NCI-H460 (cell line): Measurements from ENCODE around the gene UBLCP1. TPM values are rescaled to one million over a fixed set of nuclear protein-coding genes. Genes with fewer than 3 reads are reported as not detected.
"Not testable (repeated sequence)": the region's sequence is repeated elsewhere in the genome, so short reads cannot be mapped to it uniquely, and the experiment has no call there.

Source experiments
- DNase-seq: peaks from one replicate; pipeline ENCODE4 v3.0.0-alpha.2; 2016; ENCODE audit warnings: low read depth; ENCODE audit errors: extremely low read depth
- total RNA-seq: library from RNA; depleted of rRNA; stranded (reverse); fragments of >200 nt; shearing (Covaris generic); gene quantifications from 2 replicates; pipeline ENCODE4 v1.2.3, GENCODE V29; 2014

UBLCP1 gene
- total RNA-seq, 1 experiment from 2014 or later: 56.1 TPM

DNA sequence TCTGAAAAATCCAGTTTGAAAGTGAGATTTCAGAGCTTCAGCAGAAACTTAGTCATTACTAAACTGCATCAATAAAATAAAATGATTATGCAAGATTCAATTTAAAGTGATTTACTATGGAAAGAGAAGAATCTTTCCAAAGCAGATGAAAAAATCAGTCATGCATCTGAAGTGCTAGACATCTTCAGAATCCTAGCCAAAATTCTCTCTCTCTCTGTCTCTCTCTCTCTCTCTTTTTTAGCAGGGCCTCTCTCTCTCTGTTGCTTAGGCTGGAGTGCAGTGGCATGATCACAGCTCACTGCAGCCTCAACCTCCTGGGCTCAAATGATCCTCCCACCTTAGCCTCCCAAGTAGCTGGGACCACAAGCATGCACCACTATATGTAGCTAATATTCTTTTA is 18.2 kb upstream of the UBLCP1 start:
- no peak for DNase-seq

DNA sequence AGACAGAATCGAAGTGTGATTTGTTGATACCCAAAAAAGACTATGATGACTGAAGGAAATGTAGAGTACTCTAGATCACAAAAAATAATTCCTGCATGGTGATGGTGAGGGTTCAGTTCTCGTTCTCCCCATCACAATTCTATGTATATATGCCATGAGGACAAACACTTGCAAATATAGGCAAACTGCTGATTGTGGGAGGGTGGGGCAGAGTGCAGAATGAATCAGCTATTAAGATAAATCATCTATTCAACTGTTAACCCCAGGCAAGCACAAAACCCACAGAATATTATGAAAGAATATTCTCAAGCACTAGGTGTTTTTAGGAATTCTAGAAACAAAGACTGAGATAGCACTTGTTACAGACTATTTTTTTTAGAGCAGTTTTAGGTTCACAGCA is 13.9 kb upstream of the UBLCP1 start:
- no peak for DNase-seq

DNA sequence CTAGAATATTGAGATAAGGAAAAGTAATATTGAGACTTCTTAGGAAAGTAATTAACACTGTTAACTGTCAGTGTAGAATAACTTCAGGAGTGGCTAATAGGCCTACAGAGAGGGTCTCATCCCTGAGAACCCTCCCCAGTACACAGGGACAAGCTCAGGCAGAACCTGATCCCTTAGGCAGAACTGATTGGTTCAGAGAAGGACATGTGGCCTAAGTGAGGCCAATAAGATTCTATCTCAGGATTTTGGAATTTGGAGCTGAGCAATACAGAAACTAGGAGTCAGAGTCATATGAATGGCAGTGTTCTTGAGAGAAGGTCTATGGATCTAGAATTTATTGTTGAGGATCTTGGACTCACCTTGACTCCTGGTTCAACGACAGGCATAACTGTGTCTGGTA is 10.9 kb upstream of the UBLCP1 start:
- no peak for DNase-seq

DNA sequence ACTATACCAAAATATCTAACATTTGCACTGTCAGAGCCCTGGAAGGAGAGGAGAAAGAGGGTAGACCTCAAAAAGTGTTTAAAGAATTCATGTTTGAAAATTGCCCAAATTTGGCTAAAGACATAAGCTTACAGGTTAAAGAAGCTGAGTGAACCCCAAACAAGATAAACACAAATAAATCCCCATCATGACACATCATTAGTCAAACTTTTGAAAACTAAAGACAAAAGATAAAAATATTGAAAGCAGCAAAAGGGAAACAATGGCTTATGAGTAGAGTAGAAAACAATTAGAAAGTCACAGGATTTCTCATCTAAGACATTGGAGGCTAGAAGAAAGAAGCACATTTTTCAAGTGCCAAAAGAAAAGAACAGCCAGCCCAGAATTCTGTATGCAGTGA is 6.1 kb upstream of the UBLCP1 start:
- no peak for DNase-seq

GRCh38 chr5:159257629-159258283 is 5.3 kb upstream of the UBLCP1 start:
- no peak for DNase-seq

GRCh38 chr5:159258361-159258760 is 4.7 kb upstream of the UBLCP1 start:
- DNase-seq: no peak

DNA sequence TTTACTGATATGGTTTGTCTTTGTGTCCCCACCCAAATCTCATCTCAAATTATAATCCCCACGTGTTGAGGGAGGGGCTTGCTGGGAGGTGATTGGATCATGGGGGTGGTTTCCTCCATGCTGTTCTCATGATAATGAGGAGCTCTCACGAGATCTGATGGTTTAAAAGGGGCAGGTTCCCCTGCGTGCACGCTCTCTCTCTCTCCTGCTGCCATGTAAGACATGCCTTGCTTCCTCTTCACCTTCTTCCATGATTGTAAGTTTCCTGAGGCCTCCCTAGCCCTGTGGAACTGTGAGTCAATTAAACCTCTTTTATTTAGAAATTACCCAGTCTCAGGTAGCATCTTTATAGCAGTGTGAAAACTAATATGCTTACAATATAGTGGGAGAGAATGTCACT is 2.9 kb upstream of the UBLCP1 start:
- not testable (repeated sequence) for DNase-seq

DNA sequence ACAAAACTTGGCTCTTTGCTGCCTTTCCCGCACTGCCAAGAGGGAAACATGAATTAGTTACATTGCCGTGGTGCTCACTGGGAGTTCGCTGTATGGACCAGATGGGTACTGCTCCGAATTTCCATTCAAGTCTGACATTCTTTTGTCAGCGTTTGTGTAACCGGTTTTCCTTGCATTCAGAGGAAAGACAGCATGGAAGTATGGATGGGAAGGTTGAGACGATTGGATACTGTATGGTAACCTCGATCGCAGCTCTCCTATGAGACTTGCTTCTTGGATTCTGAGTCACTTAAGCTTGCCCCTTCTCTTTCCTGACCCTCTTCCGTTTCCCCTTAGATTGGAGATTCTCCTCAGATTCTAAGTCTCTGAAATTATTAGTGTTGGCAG is 625 bp upstream of the UBLCP1 start:
- DNase-seq: peak; percentile 7

DNA sequence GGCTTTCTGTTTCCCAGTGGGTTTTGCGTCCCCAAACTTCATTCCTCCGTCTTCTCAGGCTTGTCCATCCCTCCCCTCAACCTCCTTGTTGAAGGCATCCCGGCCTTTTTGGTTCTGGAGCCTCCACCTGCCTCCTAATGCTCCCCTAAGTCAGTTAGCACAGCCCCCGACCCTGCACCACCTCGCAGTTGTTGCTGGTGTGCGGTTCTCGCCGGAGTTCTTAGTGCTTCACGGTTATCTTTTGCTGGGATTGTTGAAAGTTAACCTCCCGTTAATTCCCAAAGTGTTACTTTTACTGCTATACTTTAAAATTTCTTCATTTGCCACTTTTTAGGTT is 447 bp downstream of the UBLCP1 start:
- no peak for DNase-seq

DNA sequence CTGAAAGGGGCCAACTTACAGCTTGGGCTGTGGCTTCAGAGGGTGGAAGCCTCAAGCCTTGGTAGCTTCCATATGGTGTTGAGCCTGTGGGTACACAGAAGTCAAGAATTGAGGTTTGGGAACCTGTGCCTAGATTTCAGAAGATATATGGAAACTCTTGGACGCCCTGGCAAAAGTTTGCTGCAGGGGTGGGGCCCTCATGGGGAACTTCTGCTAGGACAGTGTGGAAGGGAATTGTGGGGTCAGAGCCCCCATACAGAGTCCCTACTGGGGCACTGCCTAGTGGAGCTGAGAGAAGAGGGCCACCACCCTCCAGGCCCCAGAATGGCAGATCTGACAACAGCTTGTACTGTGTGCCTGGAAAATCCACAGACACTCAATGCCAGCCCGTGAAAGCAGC is 3.7 kb downstream of the UBLCP1 start:
- DNase-seq: not testable (repeated sequence)

GRCh38 chr5:159269723-159270122 is 6.6 kb downstream of the UBLCP1 start:
- no peak for DNase-seq

GRCh38 chr5:159273923-159274322 is 10.8 kb downstream of the UBLCP1 start:
- DNase-seq: no peak

GRCh38 chr5:159274676-159275075 is 11.6 kb downstream of the UBLCP1 start:
- DNase-seq: no peak

GRCh38 chr5:159286420-159287035 is 23.4 kb downstream of the UBLCP1 start:
- DNase-seq: peak; percentile 26

DNA sequence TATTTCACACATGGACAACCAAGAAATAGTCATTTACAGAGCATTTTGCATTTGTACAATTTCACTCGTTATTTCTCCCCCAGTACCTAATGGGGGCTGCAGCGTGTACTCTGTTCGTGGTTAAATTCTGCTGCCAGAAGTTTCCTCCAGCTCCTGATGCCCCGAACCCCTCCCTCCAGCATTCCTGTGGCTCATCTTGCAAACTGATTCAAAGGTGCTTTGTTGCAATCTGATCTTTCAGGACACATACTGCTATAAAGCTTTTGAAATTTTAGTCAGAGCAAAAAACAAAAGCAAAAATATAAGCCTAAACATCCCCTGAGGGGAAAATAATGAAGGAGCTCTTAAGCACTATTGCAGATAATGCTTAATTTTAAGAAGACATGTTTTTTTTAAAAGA is 27.7 kb downstream of the UBLCP1 start:
- DNase-seq: no peak

DNA sequence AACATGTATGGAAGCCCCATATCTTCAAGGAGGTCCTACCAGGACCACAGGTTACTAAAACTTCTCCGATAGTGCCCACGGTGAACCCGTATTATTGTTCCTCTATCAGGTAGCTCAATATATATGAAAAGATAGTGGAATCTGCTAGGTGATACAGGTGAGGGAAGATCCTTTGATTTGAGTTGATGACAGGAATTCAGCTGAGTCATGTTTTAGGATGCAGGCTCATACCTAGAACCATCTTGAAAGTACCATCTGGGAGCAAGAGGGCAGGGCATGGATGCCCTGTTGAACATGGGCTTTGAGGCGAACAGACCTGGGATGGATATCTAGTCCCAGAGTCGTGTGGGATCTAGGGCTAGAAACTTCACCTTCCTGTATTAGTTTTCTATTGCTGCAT is 31.8 kb downstream of the UBLCP1 start:
- DNase-seq: no peak

GRCh38 chr5:159297300-159297699 is 34.2 kb downstream of the UBLCP1 start:
- DNase-seq: not testable (repeated sequence)

GRCh38 chr5:159301466-159301865 is 38.4 kb downstream of the UBLCP1 start:
- no peak for DNase-seq

DNA sequence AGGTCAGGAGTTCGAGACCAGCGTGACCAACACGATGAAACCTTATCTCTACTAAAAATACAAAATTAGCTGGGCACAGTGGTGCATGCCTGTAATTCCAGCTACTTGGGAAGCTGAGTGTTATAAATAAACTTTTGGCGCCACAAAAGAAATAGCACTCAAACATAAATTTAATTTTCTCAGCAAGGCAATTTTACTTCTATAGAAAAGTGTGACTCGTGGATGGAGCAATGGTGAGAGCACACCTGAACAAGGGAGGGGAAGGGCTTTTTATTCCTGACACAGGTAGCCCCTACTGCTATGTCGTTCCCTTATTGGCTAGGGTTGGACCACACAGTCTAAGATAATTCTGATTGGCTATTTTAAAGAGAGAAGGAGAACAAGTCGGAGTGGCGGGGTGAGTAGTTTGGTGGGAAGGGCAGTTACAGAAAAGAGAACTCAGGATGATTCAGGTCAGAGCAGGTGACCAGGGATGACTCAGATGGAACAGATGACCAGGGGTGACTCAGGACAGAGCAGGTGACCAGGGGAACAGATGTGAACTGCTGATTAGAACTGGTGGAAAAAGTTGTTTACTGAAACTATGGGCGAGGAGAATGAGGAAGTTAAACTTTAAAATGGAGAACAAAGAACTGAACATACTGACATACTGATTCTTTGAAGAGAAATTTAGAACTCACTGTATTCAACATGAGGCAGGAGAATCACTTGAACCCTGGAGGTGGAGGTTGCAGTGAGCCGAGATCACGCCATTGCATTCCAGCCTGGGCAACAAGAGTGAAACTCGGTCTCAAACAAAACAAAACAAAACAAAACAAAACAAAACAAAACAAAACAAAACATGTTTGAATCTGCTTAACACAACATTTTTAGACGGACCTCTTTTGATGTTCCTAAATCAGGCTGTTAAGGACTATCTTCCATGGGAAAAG is 39.1 kb downstream of the UBLCP1 start:
- DNase-seq: not testable (repeated sequence)

- DNase-seq: no peak
These were observed 40.2 kb downstream of the UBLCP1 start for GRCh38 chr5:159303286-159303685.

GRCh38 chr5:159304961-159305595 is 42.0 kb downstream of the UBLCP1 start:
- DNase-seq: no peak
